Mammary epithelial cell (primary cell): ENCODE results near the gene RIPK3.

Source experiments
- EZH2 ChIP-seq: IDR thresholded peaks from 2 replicates; pipeline ENCODE4 v1.6.1; 2012; ENCODE audit warnings: low read length, inconsistent platforms, borderline replicate concordance
- TF ChIP-seq, protein P1 (sequence below), 2 donors: IDR thresholded peaks in 1 of 2; conservative IDR thresholded peaks in 1 of 2; 2 replicates each; pipeline ENCODE4 v1.5.1; 2011 to 2012; ENCODE audit warnings: inconsistent platforms in 2 of 2, low read length in 2 of 2, mild to moderate bottlenecking in 2 of 2, control low read depth in 1 of 2, low read depth in 1 of 2; ENCODE audit not compliant: insufficient read depth in 1 of 2; ENCODE audit errors: extremely low read depth in 1 of 2

DNA sequence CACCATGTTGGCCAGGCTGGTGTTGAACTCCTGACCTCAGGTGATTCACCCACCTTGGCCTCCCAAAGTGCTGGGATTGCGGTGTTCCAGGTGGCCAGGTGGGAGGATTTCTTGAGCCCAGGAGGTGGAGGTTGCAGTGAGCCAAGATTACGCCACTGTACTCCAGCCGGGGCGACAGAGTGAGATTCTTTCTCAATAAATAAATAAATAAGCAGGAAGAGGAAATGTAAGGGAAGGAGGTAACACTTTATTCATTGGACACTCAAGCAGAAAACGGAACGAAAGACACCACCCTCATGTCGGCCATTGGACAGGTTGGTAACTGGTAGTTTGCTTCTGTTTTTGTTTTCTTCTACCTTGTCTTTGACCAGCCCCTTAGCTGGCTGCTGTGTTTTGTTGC lies 15.2 kb upstream of the RIPK3 start:
- no peak for TF ChIP-seq EZH2
- TF ChIP-seq, protein P1, sequence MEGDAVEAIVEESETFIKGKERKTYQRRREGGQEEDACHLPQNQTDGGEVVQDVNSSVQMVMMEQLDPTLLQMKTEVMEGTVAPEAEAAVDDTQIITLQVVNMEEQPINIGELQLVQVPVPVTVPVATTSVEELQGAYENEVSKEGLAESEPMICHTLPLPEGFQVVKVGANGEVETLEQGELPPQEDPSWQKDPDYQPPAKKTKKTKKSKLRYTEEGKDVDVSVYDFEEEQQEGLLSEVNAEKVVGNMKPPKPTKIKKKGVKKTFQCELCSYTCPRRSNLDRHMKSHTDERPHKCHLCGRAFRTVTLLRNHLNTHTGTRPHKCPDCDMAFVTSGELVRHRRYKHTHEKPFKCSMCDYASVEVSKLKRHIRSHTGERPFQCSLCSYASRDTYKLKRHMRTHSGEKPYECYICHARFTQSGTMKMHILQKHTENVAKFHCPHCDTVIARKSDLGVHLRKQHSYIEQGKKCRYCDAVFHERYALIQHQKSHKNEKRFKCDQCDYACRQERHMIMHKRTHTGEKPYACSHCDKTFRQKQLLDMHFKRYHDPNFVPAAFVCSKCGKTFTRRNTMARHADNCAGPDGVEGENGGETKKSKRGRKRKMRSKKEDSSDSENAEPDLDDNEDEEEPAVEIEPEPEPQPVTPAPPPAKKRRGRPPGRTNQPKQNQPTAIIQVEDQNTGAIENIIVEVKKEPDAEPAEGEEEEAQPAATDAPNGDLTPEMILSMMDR (conservative IDR thresholded peaks at IDR 0.05 in 1 of 2, IDR thresholded peaks at IDR 0.05 in 1 of 2; ENCODE audit: extremely low read depth in 1 of 2, insufficient read depth in 1 of 2, low read depth in 1 of 2, low read length in 2 of 2) = no peak
